HAP-1 (cell line): Measurements from ENCODE around the gene USP21.
A peak's percentile ranks its signal among the peaks of the same experiment; 100 is the strongest.

Source experiments
- DNase-seq, 2 experiments: peaks; one replicate each; pipeline ENCODE4 v3.0.0-alpha.2; 2016 to 2020; ENCODE audit warnings: low spot score in 2 of 2
- H3K27me3 ChIP-seq: fragments of 250-450 bp; sonication (Bioruptor Pico); 2 replicates; pipeline ENCODE4 v1.5.1; 2020; ENCODE audit warnings: low read depth, mild to moderate bottlenecking, moderate library complexity
- H3K36me3 ChIP-seq: fragments of 250-450 bp; sonication (Bioruptor Pico); replicated peaks from 2 replicates; pipeline ENCODE4 v1.5.1; 2020; ENCODE audit warnings: mild to moderate bottlenecking
- H3K4me1 ChIP-seq: fragments of 250-450 bp; sonication (Bioruptor Pico); 2 replicates; pipeline ENCODE4 v1.5.1; 2020; ENCODE audit warnings: mild to moderate bottlenecking
- H3K4me3 ChIP-seq: fragments of 250-450 bp; sonication (Bioruptor Pico); 2 replicates; pipeline ENCODE4 v1.5.1; 2020; ENCODE audit warnings: mild to moderate bottlenecking, moderate library complexity
- H3K9me3 ChIP-seq: fragments of 250-450 bp; sonication (Bioruptor Pico); 2 replicates; pipeline ENCODE4 v1.5.1; 2020; ENCODE audit warnings: mild to moderate bottlenecking, moderate library complexity
- in situ Hi-C: fragments of 300-500 bp; cut with MboI; formaldehyde crosslinking; loops from 3 replicates; pipeline ENCODE4 v1.14.3; 2020; ENCODE audit warnings: low sequenced_read_pairs, inconsistent platforms, mixed read lengths

The USP21 gene

GRCh38 chr1:161209790-161210409 lies 50.6 kb downstream of the USP21 start:
- in situ Hi-C loops = no loop called here

GRCh38 chr1:161214369-161214768 lies 55.1 kb downstream of the USP21 start:
- H3K4me1 ChIP-seq = no peaks in the 10 kb centered on the region
- peaks cover 51% of the 10 kb centered on the region for H3K36me3 ChIP-seq
- DNase-seq = no peak
- no peak overlapping the region for H3K4me3 ChIP-seq
- H3K27me3 ChIP-seq = no peaks in the 10 kb centered on the region
- H3K9me3 ChIP-seq = no peaks in the 10 kb centered on the region
- in situ Hi-C loops = no loop called here

More at GRCh38 chr1:161209790-161210409, 50.6 kb downstream of the USP21 start:
- Histone ChIP-seq H3K36me3 (peaks cover 85% of the 10 kb centered on the region), H3K4me1 (no peaks in the 10 kb centered on the region), H3K9me3 (no peaks in the 10 kb centered on the region), H3K4me3 (no peak overlapping the region), H3K27me3 (no peaks in the 10 kb centered on the region)
- DNase-seq = peak; percentile 66 to 90

- no peak for DNase-seq
- Histone ChIP-seq H3K4me1 (no peaks in the 10 kb centered on the region), H3K9me3 (no peaks in the 10 kb centered on the region), H3K27me3 (no peaks in the 10 kb centered on the region), H3K4me3 (no peak within 1 kb of the TSS), H3K36me3 (peaks cover 44% of the 10 kb centered on the region)
- in situ Hi-C loops = no loop called here
Observed at GRCh38 chr1:161215076-161215475, 55.8 kb downstream of the USP21 start, which contains the start of gene FCER1G. Gene FCER1G (plus strand): TSS chr1:161215295. CDS start chr1:161215322, 27 bp downstream.
